GM21367 (cell line): ENCODE results near the gene OSBPL7.

ENCODE experiments used
- ATAC-seq: cut with Tn5 transposase; IDR thresholded peaks from one replicate; pipeline ENCODE4 v1.9.1; 2021; ENCODE audit not compliant: unreplicated experiment

Gene OSBPL7

GRCh38 chr17:47807421-47807820 lies 14.2 kb downstream of the OSBPL7 start:
- no peak for ATAC-seq

GRCh38 chr17:47806913-47807255 lies 14.7 kb downstream of the OSBPL7 start:
- ATAC-seq: no peak

- ATAC-seq: no peak
Observed at GRCh38 chr17:47806026-47806912, 15.3 kb downstream of the OSBPL7 start.

GRCh38 chr17:47804461-47804860 lies 17.1 kb downstream of the OSBPL7 start:
- ATAC-seq: no peak

DNA sequence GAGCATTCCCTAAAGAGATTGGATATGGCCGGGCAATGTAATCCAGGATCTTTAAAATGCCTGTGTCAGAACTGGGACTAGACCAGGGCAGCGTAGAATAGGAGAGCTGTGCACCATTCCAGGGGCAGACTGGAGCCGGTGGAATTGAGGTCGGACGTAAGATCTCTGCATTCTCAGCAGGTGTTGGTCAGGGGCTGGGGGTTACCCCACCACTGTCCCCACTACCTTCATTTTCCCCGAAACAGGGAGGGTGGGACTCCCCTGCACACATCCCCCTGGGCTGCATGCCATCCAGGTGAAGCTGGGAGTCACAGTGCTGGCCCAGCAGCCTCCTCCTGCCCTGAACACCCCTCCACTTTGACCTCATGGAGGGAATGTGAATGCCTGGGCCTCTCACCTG lies 17.8 kb downstream of the OSBPL7 start:
- no peak for ATAC-seq

- no peak for ATAC-seq
Observed at GRCh38 chr17:47803201-47803600, 18.4 kb downstream of the OSBPL7 start.

GRCh38 chr17:47802341-47803022 lies 19.1 kb downstream of the OSBPL7 start:
- no peak for ATAC-seq

DNA sequence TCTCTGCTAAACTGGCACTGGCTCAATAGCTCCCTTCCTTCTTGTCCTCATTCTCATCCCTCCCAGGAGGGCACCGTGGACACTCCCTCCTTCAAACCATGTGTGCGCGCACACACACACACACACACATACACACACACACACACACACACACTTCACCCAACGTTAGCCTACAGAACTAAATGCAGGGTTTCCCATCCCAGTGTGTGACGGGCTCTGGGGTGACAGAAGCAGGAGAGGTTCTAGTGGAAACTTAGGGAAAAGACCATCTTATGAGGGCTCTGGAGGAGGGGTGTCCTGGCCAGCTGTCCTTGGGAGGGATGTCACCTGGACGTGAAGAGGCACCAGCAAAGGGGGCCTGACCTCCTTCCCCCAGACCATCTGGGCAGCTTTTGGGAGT lies 19.7 kb downstream of the OSBPL7 start:
- ATAC-seq: no peak

DNA sequence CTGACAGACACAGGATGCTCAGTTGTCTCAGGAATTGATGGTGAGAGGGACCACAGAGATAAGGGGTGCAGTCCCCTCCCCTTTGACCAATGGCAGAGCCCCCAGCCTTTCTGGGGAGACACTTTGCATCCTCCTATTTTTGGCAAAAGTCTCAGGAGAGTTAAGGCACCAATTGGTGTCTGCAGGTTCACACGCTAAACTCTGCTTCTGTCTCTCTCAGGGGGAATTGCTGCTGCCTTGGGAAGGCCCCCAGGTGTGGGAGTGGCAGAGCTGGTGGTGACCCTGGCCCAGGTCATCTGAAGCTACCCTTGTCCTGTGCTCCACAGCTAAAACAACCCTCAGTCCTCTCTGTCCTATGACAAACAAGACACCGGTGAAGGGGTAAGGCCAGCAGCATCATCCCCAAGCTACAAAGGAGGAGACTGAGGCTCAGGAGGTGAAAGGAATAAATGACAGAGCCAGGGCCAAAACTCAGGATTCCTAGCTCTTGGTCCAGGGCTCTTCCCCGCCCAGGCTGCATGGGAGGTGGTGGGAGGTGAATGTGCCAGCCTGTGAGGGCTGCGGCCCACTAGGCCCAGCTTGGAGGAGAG lies 20.3 kb downstream of the OSBPL7 start:
- no peak for ATAC-seq

- ATAC-seq: no peak
Observed at GRCh38 chr17:47800686-47801085, 20.9 kb downstream of the OSBPL7 start.

DNA sequence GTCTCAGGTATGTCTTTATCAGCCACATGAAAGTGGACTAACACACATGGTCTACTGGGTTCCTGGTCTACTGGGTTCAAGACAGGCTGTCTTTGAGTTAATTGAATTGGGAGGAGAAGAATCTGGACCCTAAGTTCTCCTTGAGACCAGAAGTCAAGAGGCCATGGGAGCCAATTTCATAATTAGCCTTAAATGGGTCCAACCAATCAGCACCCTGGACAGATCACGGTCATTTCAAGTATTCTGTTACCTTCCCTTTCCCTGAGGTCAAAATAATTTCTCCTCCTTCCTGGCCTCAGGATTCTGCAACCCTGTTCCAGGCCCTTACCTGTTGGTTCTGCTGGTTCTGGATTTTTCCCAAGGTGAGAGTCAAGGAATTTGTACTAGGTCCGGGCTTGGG lies 23.8 kb downstream of the OSBPL7 start:
- no peak for ATAC-seq

DNA sequence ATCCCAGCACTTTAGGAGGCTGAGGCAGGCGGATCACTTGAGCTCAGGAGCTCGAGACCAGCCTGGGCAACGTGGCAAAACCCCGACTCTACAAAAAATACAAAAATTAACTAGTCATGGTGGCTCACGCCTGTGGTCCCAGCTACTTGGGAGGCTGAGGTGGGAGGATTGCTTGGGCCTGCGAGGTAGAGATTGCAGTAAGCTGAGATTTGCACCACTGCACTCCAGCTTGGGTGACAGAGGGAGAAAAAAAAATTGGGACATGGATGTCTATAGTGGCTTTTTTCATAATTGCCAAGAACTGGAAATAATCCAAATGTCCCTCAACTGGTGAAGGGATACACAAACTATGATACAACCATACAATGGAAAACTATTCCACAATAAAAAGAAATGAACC lies 28.6 kb downstream of the OSBPL7 start:
- ATAC-seq: no peak

DNA sequence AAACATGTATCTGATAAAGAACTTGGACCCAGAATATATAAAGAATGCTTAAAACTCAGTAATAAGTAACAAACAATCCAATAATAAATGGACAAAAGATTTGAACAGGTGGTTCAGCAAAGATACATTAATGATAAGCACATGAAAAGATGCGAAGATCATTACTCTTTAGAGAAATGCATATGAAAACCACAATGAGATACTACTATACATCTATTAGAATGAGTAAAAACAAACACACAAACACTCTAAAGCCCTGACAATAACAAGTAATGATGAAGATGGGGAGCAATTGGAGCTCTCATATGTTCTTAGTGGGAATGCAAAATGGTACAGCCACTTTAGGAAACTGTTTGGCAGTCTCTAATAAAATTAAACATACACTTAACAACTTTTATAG lies 29.1 kb downstream of the OSBPL7 start:
- no peak for ATAC-seq

DNA sequence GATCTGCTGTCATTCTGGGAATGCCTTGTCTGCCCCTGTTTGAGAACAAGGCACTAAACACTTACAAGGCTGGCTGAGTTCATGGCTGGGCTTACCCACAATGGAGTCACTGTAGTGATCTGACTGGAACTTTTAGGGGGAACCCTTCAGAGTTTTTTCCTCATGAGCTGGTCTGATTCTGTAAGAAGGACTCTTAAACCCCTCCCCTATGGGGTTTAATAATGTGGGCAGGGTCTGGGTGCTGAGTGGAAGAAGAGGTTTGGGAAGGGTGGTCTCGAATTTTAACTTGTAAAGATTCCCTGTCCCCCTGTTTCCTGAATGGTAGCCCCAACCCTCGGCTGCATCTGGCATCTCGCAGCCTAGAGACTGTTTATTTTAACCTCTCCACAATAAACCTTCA lies 30.6 kb downstream of the OSBPL7 start:
- ATAC-seq: no peak

DNA sequence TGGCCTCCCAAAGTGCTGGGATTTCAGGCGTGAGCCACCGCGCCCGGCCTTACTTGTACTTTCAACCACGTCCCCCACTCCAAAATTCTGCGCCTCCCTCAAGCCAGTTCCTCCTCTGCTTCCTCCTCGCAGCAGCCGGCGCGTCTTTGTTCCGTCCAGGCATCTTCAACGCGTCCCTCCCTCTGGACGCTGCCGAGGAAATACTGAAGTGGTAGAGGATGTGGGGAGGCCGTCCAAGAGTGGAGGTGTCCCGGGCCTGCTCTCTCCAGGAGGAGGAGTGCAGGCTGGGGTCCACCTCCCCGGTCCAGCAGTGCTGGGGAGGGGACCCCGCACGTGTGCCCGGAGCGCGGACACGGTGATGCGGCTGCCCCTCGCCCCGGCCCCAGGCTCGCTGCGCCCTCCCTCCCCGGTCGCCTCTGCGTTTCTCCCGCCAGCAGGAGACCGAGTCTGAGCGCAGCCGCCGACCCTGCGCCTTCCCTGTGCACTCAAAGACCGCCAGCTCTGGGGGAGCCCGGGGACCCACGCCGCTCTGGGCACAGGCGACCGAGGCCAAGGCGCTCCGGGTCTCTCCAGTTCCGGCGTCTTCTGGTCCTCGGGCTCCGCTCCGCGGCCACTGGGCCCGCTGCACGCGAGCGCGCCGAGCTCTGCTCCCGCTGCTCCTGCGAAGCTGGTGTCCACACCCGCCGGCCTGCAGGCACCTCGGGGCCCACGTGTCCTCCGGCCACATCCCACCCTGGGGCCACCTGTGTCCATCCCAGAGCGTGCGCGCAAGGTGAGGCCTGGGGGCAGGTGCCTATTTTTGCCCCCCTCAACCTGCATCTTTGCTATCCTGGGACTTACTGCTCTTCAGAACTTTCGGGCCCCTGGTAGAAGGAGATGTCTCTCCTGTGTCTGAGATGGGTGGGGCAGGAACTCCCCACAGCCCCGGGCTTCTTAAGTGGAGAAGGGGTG lies 31.7 kb downstream of the OSBPL7 start:
- ATAC-seq: no peak

- no peak for ATAC-seq
Observed at GRCh38 chr17:47785538-47786123, 36.0 kb downstream of the OSBPL7 start.

- ATAC-seq: no peak
Observed at GRCh38 chr17:47781397-47781796, 40.2 kb downstream of the OSBPL7 start.

- no peak for ATAC-seq
Observed at GRCh38 chr17:47778184-47778635, 43.4 kb downstream of the OSBPL7 start.

- no peak for ATAC-seq
Observed at GRCh38 chr17:47776330-47777197, 45.0 kb downstream of the OSBPL7 start.
